ENCODE data around the gene MEX3A.

- TF ChIP-seq, protein P1, sequence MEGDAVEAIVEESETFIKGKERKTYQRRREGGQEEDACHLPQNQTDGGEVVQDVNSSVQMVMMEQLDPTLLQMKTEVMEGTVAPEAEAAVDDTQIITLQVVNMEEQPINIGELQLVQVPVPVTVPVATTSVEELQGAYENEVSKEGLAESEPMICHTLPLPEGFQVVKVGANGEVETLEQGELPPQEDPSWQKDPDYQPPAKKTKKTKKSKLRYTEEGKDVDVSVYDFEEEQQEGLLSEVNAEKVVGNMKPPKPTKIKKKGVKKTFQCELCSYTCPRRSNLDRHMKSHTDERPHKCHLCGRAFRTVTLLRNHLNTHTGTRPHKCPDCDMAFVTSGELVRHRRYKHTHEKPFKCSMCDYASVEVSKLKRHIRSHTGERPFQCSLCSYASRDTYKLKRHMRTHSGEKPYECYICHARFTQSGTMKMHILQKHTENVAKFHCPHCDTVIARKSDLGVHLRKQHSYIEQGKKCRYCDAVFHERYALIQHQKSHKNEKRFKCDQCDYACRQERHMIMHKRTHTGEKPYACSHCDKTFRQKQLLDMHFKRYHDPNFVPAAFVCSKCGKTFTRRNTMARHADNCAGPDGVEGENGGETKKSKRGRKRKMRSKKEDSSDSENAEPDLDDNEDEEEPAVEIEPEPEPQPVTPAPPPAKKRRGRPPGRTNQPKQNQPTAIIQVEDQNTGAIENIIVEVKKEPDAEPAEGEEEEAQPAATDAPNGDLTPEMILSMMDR (IDR thresholded peaks at IDR 0.05): no peak
- TF ChIP-seq POLR2A (IDR thresholded peaks at IDR 0.05): no peak
Measured at GRCh38 chr1:156117414-156118176, 35.3 kb upstream of the MEX3A start.
